IPS-NIHi7 (cell line): ENCODE results near the gene SIRT3.
A peak's percentile ranks its signal among the peaks of the same experiment; 100 is the strongest.

Source experiments
- DNase-seq: peaks from one replicate; pipeline ENCODE4 v3.0.0; 2012; ENCODE audit warnings: mixed read lengths; ENCODE audit errors: extremely low spot score

Gene SIRT3

DNA sequence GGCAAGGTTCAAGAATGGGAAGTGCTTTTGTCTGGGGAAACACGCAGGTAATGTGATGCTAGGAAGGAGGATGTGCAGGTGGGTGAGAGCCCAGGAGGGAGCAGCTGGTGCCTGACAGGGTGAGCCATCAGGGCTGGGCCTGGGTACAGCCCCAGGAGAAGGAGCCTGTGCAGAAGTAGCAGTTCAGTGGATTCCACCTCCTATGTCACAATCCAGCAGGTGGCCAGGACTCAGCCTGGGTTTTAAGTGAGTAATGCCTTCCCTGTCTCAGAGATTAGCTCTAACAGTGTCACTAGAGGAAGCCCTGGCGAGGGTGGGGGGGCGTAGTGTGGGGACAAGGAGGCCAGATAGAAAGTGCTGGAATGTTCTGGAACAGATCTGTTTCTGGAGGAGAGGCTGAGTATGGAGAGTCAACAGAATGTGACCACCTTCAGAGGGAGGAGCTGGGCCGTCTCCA, 20.5 kb downstream of the SIRT3 start:
- DNase-seq, result no peak

DNA sequence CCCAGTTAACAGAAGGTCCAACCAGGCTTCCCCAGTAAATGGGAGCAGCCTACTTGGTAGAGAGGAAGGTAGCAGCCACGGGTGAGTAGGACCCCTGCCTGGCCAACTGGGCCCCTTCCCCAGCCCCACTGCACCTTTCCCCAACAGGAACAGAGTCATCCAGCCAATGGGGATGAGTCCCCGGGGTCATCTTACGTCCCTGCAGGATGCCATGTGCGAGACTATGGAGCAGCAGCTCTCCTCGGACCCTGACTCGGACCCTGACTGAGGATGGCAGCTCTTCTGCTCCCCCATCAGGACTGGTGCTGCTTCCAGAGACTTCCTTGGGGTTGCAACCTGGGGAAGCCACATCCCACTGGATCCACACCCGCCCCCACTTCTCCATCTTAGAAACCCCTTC, 22.1 kb downstream of the SIRT3 start:
- DNase-seq, result no peak

DNA sequence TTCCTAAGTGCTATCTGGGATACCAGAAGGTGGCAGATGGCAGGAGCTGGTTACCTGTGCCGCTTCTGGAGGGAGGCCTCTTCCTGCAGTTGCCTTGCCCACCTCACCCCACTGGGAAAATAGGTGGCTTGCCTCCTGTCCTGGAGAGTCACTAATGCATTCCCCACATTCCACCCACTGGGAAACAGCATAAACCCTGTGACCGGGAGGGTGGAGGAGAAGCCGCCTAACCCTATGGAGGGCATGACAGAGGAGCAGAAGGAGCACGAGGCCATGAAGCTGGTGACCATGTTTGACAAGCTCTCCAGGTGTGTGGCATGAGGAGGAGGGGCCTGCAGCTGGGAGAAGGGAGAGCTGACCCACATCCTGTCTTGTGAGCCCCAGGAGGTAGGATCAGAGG, 23.0 kb downstream of the SIRT3 start:
- DNase-seq, result no peak

DNA sequence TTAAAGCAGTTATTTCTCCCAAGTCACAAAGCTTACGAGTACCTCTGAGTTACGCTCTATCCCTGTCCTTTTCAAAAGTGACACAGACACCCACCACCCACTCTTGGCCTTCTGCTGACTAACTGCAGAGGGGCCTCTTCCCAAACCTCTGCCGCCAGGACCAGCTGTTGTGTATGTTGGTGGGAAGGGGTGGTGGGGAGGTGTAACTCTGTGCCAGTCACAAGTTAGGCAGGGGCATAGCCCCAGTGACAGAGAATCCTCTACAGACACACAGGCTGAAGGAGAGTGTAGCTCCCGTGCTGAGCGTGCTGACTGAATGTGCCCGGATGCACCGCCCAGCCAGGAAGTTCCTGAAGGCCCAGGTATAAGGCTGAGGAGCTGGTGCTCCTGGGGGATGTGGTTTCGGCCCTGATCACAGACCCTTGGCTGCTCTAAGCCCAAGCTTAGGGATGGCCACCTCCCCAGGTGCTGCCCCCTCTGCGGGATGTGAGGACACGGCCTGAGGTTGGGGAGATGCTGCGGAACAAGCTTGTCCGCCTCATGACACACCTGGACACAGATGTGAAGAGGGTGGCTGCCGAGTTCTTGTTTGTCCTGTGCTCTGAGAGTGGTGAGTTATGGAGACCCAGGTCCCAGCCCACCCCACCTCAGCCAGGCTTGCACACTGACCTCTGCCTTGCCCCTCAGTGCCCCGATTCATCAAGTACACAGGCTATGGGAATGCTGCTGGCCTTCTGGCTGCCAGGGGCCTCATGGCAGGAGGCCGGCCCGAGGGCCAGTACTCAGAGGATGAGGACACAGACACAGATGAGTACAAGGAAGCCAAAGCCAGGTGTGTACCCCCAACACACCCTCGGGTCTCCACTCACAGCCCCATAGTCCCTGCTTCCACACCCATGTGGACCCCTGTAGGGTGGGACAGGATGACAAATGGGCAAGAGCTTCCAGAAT, 23.7 kb downstream of the SIRT3 start:
- no peak for DNase-seq

DNA sequence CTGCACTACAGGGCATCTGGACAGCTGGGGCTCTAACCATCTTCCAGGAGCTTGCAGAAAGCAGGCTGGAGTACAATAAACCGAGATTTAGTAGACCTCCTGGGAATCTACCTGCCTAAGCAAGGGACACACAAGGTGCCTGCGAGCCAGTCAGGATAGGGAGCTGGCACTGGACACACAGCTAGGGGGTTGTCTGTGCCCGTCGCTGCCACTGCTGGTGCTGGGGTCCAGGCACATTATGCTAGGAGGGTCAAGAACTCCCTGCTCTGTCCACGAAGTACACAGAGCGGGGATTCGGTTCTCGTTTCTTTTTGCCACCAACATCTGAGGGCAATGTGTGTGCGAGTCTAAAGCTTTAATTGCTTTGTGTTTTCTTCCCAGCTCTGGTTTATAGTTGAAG, 24.4 kb downstream of the SIRT3 start:
- DNase-seq, result no peak

DNA sequence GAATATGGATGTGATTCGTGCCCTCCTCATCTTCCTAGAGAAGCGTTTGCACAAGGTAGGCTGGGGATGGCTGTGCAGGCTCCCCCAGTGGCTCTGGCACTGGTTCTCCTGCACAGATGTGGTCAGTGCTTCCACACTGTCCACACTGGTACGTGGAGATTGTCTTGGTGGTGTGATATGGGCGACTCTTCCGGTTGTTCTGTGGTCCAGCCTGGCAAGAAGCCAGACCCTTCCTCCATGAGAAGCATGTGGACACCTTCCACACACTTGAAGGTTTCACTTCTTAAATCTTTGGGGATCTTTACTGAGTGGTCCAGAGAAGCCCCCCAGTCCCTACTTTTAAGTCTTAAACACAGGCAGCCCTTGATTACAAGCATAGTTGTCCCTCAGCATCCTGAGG, 24.8 kb downstream of the SIRT3 start:
- DNase-seq, result no peak

DNA sequence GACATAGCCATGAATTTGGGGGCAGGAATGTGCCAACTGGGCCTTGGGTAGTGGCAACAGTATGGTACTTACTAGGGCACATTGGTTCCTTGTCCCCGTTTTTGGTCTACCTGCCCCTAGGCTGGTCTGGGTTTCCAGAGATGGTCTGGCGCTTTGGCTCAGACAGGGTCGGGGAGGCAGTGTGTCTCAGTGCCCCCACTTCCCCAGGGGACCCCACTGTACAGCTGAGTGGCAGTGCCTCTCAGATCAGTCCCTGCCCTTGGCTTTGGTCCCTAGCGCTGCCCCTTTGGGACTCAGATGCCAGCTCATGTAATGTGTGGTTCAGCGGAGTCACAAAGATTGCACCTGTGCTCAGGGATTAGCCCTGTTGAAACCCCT, 25.4 kb downstream of the SIRT3 start:
- no peak for DNase-seq

DNA sequence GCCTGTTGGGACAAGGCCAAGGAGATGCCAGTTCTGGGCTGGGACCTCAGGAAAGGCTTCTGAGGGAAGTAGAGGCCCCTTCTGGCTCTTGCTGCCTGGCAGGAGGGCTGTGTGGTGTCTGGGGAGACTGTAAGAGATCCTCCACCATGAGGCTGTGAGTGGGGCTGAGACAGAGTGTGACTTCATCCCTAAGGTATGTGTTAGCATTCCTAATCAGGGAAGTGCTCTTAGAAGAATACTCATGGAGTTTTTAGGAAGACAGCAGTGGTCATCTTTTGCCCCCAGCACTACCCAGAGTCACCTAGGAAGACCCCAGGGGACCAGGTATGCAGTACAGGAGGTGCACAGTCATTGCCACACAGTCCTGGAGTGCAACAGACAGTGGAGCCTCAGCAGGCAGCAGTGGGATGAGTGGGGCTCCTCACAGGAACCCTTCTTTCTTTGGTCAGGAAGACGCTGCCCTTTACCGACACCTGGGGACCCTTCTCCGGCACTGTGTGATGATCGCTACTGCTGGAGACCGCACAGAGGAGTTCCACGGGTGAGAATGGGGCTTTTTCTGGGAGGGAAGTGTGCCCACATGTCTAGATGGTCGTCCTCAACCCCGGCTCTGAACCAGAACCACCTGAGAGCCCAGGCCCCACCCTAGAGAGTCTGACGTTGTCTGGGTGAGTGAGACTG, 25.9 kb downstream of the SIRT3 start:
- DNase-seq, result no peak

DNA sequence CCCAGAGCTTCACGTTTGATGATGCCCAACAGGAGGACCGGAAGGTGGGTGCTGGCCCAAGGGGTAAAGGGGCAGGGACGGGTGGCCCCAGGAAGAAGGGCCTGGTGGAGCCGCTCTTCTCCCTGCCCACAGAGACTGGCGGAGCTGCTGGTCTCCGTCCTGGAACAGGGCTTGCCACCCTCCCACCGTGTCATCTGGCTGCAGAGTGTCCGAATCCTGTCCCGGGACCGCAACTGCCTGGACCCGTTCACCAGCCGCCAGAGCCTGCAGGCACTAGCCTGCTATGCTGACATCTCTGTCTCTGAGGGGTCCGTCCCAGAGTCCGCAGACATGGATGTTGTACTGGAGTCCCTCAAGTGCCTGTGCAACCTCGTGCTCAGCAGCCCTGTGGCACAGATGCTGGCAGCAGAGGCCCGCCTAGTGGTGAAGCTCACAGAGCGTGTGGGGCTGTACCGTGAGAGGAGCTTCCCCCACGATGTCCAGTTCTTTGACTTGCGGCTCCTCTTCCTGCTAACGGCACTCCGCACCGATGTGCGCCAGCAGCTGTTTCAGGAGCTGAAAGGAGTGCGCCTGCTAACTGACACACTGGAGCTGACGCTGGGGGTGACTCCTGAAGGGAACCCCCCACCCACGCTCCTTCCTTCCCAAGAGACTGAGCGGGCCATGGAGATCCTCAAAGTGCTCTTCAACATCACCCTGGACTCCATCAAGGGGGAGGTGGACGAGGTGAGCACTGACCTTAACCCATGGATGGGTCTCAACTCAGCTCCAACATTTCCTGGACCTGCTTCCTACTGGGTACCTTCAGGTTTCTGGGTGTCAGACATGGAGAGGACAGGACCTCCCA, 26.6 kb downstream of the SIRT3 start:
- no peak for DNase-seq

DNA sequence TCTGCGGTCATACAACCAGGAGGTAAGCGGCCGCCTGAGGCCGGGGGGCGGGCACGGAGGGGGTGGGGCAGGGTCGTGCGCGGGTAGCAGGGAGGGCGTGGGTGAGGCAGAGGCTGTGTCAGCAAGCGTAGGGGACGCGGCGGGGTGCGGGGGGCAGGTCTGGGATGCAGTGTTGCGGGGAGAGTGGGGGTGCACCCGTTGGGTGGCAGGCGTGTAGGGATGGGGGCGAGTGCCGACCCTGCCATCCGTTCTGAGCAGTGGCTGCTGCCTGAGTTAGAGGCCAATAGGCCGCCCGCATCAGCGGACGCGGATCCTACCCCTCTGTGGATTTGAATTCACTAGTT, 27.3 kb downstream of the SIRT3 start:
- peak; percentile 38 for DNase-seq

DNA sequence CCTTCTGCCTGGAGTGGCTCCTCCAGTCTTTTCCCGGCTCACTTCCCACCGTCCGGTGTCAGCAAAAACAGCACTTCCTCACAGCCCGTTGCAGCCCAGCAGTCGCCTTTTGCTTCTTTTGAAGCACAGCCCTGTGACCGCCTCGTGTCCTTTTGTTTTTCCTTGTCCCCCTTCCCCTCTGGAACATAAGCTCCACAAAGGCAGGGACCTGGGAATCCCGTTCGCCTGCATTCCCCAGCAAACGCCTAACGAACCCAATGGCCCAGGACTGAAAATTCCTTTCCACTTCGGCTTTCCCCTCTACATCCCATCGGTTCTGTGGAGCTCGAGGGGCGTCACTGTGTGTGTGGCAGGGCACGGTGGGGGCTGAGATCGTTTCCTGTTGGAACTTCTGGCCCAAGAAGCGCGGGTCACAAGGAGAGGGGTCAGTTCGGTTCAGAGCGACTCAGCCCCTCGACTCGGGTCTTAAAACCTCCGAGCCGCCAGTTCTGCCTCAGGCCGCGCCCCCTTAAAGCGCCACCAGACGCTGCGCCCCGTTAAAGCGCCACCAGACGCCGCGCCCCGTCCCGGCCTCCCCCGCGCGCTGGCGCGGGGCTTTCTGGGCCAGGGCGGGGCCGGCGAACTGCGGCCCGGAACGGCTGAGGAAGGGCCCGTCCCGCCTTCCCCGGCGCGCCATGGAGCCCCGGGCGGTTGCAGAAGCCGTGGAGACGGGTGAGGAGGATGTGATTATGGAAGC, 27.8 kb downstream of the SIRT3 start:
- DNase-seq, result peak; percentile 94

DNA sequence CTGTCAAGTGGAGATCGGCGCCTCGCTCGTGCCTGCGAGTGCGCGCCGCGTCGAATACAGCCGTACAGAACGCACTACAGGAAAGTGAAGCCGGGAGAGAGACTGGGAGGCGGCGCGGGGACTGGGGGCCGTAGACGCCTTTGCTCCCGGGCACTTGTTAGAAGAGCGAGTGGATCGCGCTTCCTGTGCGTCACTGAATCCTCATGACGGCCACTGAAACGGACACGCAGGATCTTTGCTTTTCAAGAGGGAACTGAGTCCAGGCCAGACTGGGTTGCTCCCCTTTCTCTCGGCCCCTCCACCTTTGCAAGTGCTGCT, 28.3 kb downstream of the SIRT3 start:
- DNase-seq, result no peak

DNA sequence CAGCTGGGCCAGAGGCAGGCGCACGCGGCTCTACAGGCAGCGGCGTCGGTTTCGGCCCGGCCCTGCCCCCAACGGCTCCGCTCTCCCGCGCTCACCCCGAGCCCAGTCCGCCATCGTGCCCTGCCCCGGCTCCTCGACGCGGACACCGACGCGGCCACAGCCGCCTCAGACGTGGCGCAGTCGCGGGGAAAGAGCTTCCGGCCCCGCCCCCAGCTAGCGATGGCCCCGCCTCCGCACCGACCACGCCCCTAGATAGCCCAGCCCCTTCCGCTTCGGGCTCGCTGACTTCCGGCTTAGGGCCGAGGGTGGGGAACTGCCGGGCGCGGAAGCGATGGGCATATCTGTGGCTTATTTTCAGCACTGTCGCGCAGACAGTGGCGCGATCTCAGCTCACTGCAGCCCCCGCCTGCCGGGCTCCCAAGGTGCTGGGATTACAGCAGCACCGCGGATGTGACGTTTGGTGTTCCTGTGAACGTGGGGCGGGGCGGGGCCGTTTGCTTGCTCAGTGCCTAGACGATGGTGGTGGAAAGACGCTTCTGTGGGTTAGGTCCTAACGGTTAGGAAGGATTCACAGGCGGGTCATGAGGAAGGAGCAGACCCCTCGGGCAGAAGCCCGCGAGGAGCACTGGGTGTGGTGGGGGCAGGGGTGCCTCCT, 28.8 kb downstream of the SIRT3 start, which contains the start of the genes BET1L and RIC8A:
BET1L (minus strand) TSS at position 192 of the 655 bp plus-strand sequence; CDS start at position 114, 78 bp downstream.
RIC8A (plus strand) TSS at position 501 of the 655 bp plus-strand sequence. CDS start 1,147 bp downstream, outside the sequence.
- DNase-seq, result peak; percentile 99

DNA sequence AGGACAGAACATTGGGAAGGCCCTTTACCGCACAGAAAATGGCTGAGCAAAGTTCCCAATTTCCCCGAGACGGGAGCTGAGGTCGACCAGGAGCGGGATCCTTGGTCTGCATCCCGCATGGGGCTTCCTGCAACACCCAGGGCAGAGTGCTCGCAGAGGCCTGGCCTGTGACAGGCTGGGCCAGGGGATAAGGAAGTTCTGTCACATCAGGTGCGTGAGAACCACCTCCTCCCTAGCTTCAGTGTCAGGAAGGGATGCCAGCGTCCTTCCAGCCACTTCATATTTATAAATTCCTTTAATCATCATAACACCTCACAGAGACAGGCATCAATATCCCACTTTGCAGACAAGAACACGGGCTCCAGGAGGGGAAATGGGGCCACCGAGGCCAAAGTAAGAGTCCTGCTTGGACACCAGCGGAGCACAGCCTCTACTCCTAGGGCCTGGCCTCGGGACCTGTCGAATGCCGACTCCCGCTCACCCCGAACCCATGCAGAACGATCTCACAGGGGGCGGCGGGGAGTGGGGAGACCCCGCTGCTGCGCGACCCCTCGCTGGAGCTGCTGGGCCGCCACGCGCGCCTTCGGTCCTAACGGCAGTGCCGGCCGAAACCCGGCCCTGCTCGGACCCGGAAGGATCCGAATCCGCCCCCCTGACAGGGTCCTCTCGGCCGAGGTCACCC, 29.5 kb downstream of the SIRT3 start:
- no peak for DNase-seq

DNA sequence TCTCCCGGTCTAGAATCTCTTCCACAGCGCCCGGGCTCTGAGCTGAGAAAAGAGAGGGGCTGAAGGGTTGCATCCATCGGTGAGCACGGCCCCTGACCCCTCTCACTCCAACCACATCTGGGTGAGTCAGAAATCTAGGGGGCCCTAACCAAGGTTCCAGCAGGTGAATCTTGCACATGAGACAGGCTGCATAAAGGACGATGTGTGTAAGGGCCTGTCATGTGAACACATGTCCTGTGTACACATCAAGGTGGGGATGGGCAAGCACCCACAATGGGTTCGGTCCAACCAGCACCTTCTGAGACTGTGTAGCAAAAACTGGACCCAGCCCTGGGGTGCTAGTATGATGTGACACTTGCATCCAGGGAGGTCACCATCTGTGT, 30.1 kb downstream of the SIRT3 start:
- DNase-seq, result no peak

DNA sequence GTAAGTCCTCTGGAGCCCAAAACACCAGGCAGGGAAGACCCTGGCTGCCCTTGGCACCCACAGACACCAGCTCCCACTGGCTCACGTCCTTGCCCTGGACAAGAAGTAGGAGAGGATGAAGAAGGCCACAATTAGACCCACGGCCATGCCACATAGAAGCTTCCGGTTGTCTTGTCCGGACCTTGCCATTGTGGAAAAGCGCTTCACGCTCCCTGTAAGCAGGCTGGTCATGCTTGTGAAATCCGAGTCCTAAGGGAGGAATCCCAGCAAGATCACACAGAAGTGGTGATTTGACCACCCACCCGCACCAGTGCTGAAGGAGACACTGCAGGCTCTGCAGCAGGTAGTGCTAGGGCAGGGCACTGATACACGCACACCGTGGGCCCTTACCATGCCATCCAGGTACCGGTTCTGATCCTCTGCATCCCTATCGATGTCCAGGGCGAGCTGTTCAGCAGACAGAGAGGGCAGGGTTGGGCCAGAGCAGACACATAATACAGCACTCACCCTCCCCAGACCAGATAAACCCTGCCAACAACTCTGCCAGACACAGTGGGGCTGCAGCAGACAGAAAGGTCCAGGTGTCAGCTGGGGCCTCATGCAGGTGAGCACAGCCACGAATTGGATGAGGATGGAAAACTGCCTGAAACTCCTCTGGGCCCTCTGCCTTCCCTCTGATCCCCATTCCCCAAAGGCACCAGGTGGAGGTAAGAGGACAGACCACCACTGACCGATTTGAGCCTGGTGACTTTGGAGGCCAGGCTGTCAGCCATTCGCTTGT, 30.7 kb downstream of the SIRT3 start:
- DNase-seq, result no peak

DNA sequence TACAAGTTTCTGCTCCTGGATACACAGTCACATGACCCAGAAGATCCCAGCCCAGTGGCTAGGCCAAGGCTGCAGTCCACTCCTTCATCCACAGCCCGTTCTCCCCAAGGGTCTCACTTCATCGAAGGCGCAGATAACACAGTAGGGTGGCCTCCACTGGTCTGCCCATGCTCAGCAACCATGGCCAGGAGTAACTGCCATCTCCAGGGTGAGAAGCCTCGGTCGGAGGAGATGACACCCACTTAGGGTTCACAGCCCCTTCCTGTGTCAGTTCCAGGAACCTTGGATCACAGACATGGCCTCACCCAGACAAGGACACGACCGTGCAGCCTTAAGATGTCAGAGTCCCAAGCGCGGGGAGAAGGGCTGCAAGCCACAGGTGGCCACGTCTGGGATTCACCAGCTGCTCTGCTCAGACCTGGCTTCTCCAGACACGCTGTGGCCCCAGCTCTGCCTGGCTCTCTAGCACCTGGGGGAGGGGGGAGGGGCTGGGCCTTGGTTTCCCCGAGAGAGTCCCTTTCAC, 31.5 kb downstream of the SIRT3 start:
- no peak for DNase-seq

DNA sequence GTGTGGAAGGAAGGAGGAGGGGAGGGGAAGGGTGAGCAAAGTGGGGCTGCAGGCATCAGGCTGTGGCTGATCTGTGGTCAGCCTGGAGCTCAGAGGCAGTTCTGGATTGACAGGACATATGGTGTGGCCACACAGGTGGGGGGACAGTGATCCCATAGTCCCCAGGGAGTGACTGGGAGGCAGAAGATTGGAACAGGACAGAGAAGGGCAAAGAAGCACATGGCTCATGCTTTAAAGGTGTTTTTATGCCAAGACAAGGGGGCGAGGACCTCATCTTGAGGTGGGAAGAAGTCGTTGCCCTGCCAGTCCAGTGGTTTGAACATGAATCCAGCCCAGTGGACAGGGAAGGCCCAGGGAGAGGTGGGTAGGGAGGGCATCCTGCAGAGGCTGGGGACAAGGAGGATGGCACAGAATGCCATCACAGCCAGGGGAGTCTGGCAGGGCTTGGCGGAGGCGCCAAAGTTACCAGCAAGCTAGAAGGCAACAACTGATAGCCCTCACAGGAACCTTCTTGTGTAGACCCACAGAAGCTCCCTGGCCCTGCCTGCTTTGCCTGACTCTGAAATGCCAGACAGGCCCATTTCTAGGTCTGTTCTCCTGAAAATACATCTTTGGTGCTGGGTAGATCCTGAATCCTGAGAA, 32.1 kb downstream of the SIRT3 start:
- no peak for DNase-seq
